H1 (cell line): Measurements from ENCODE around the gene ATP13A2. TPM values are rescaled to one million over a fixed set of nuclear protein-coding genes. Genes with fewer than 3 reads are reported as not detected.

Experiments used
- CTCF ChIA-PET: fragments of 300-600 bp; sonication (Branson Sonifier 250); formaldehyde crosslinking; loops from one replicate; lab custom pipeline; 2021; ENCODE audit not compliant: partially characterized antibody; lab: Charles Lee
- POLR2A ChIA-PET: fragments of 300-600 bp; sonication (Branson Sonifier 250); formaldehyde crosslinking; loops from one replicate; lab custom pipeline; 2021; ENCODE audit warnings: inconsistent platforms; ENCODE audit not compliant: partially characterized antibody; lab: Charles Lee
- DNase-seq, 2 experiments: peaks; one replicate each; pipeline versions ENCODE4 v3.0.0 to v3.0.0-alpha.2; 2010 to 2022; ENCODE audit warnings: low spot score in 2 of 2, low read depth in 1 of 2, mixed read lengths in 1 of 2
- FAIRE-seq: peaks from 2 replicates; lab custom pipeline; 2011; peaks lifted over from hg19 to GRCh38; lab: Jason Lieb, UNC
- H2AFZ ChIP-seq: 2 replicates; pipeline ENCODE4 v1.8.1; 2012; ENCODE audit warnings: low read length, inconsistent platforms
- H2AK5ac ChIP-seq: 2 replicates; pipeline ENCODE4 v1.6.1; 2013; ENCODE audit warnings: low read depth, low read length
- H2BK120ac ChIP-seq: replicated peaks from 2 replicates; pipeline ENCODE3; 2013; ENCODE audit warnings: low read depth, low read length, inconsistent platforms
- H2BK12ac ChIP-seq: 2 replicates; pipeline ENCODE4 v1.6.1; 2013; ENCODE audit warnings: low read depth, low read length
- H2BK15ac ChIP-seq: 2 replicates; pipeline ENCODE4 v1.6.1; 2013; ENCODE audit warnings: low read length
- H2BK20ac ChIP-seq: 2 replicates; pipeline ENCODE4 v1.6.1; 2013; ENCODE audit warnings: low read length
- H2BK5ac ChIP-seq: 2 replicates; pipeline ENCODE4 v1.6.1; 2013; ENCODE audit warnings: low read depth, low read length
- H3K14ac ChIP-seq: 2 replicates; pipeline ENCODE4 v1.6.1; 2013; ENCODE audit warnings: inconsistent platforms; ENCODE audit not compliant: insufficient read length
- H3K18ac ChIP-seq: 2 replicates; pipeline ENCODE4 v1.6.1; 2013; ENCODE audit warnings: low read length; ENCODE audit errors: extremely low read depth
- H3K23ac ChIP-seq: 2 replicates; pipeline ENCODE4 v1.6.1; 2013; ENCODE audit warnings: inconsistent platforms; ENCODE audit not compliant: insufficient read length
- H3K23me2 ChIP-seq: 2 replicates; pipeline ENCODE4 v1.6.1; 2013; ENCODE audit warnings: low read depth, low read length
- H3K27ac ChIP-seq: 2 replicates; pipeline ENCODE4 v1.6.1; 2011; ENCODE audit warnings: low read depth, low read length, inconsistent platforms
- H3K27me3 ChIP-seq, 4 experiments: replicated peaks in 1 of 4; 1 replicate in 1 of 4; 2 replicates in 3 of 4; pipeline versions ENCODE4 v1.6.1 to v1.8.1; 2011 to 2013; ENCODE audit warnings: low read length in 3 of 4, mild to moderate bottlenecking in 3 of 4, inconsistent platforms in 2 of 4, mixed read lengths in 2 of 4, moderate library complexity in 1 of 4; ENCODE audit not compliant: control insufficient read depth in 3 of 4, insufficient read depth in 3 of 4; ENCODE audit errors: extremely low read depth in 1 of 4
- H3K36me3 ChIP-seq, 4 experiments: 2 replicates each; pipeline versions ENCODE4 v1.6.1 to v1.8.1; 2011 to 2013; ENCODE audit warnings: mild to moderate bottlenecking in 4 of 4, low read length in 3 of 4, moderate library complexity in 2 of 4, control low read depth in 1 of 4, inconsistent platforms in 1 of 4; ENCODE audit not compliant: insufficient read depth in 4 of 4, control insufficient read depth in 2 of 4
- H3K4ac ChIP-seq: replicated peaks from 2 replicates; pipeline ENCODE3; 2013; ENCODE audit warnings: low read length, low read depth, mixed read lengths, inconsistent platforms; ENCODE audit not compliant: insufficient read length
- H3K4me1 ChIP-seq, 4 experiments: replicated peaks in 1 of 4; 1 replicate in 1 of 4; 2 replicates in 3 of 4; pipeline versions ENCODE4 v1.6.1 to v1.8.1; 2011 to 2013; ENCODE audit warnings: low read length in 3 of 4, inconsistent platforms in 2 of 4, mixed read lengths in 1 of 4; ENCODE audit not compliant: insufficient read depth in 4 of 4, control insufficient read depth in 3 of 4
- H3K4me2 ChIP-seq, 2 experiments: 2 replicates each; pipeline versions ENCODE4 v1.6.1 to v1.8.1; 2011 to 2013; ENCODE audit warnings: low read depth in 2 of 2, low read length in 2 of 2, control low read depth in 1 of 2, inconsistent platforms in 1 of 2, mild to moderate bottlenecking in 1 of 2; ENCODE audit not compliant: insufficient read depth in 1 of 2
- H3K4me3 ChIP-seq, 4 experiments: fragments of 200-600, 300-600 bp in 1 of 4; sonication (generic), shearing (Covaris generic), sonication (Bioruptor Twin) in 1 of 4; 2 replicates each; pipeline versions ENCODE4 v1.5.1 to v1.8.1; 2011 to 2016; ENCODE audit warnings: low read length in 4 of 4, low read depth in 3 of 4, control low read depth in 2 of 4, inconsistent platforms in 2 of 4, mild to moderate bottlenecking in 2 of 4, mixed read lengths in 1 of 4, moderate library complexity in 1 of 4; ENCODE audit not compliant: insufficient read depth in 2 of 4; ENCODE audit errors: extremely low read depth in 1 of 4
- H3K56ac ChIP-seq: replicated peaks from 2 replicates; pipeline ENCODE3; 2013; ENCODE audit warnings: low read depth, mild to moderate bottlenecking, mixed read lengths, low read length, inconsistent platforms; ENCODE audit not compliant: insufficient read length
- H3K79me1 ChIP-seq: 2 replicates; pipeline ENCODE4 v1.6.1; 2013; ENCODE audit warnings: low read depth, low read length, control low read depth
- H3K79me2 ChIP-seq, 2 experiments: 2 replicates each; pipeline versions ENCODE4 v1.6.1 to v1.8.1; 2012 to 2013; ENCODE audit warnings: low read length in 2 of 2, mild to moderate bottlenecking in 2 of 2, inconsistent platforms in 1 of 2; ENCODE audit not compliant: insufficient read depth in 2 of 2, control insufficient read depth in 1 of 2
- H3K9ac ChIP-seq, 4 experiments: replicated peaks in 1 of 4; 1 replicate in 1 of 4; 2 replicates in 3 of 4; pipeline versions ENCODE4 v1.6.1 to v1.8.1; 2011 to 2013; ENCODE audit warnings: low read depth in 3 of 4, low read length in 3 of 4, control low read depth in 2 of 4, mild to moderate bottlenecking in 2 of 4, moderate library complexity in 2 of 4, inconsistent platforms in 1 of 4; ENCODE audit errors: extremely low read depth in 1 of 4
- H3K9me3 ChIP-seq, 2 experiments: 2 replicates each; pipeline versions ENCODE4 v1.6.1 to v1.8.1; 2012 to 2013; ENCODE audit warnings: mild to moderate bottlenecking in 2 of 2, moderate library complexity in 2 of 2, control low read depth in 1 of 2, inconsistent platforms in 1 of 2, low read depth in 1 of 2, low read length in 1 of 2, mixed read lengths in 1 of 2; ENCODE audit not compliant: insufficient read depth in 2 of 2
- H4K20me1 ChIP-seq, 2 experiments: replicated peaks in 1 of 2; 2 replicates each; pipeline versions ENCODE3 to v1.8.1; 2011 to 2013; ENCODE audit warnings: inconsistent platforms in 2 of 2, low read length in 2 of 2, mild to moderate bottlenecking in 1 of 2; ENCODE audit not compliant: insufficient read depth in 2 of 2, control insufficient read depth in 1 of 2
- H4K5ac ChIP-seq: 2 replicates; pipeline ENCODE4 v1.6.1; 2013; ENCODE audit warnings: low read length, low read depth, mixed read lengths, inconsistent platforms; ENCODE audit not compliant: insufficient read length
- H4K8ac ChIP-seq: 2 replicates; pipeline ENCODE4 v1.8.0; 2013; ENCODE audit warnings: mild to moderate bottlenecking, moderate library complexity, low read length, inconsistent platforms; ENCODE audit not compliant: insufficient read depth; ENCODE audit errors: extremely low read depth
- H4K91ac ChIP-seq: replicated peaks from 2 replicates; pipeline ENCODE3; 2013; ENCODE audit warnings: low read length, mixed read lengths, inconsistent platforms; ENCODE audit not compliant: insufficient read length
- CEBPB ChIP-seq: IDR thresholded peaks from 2 replicates; pipeline ENCODE4 v1.6.1; 2012; ENCODE audit warnings: low read depth, low read length
- POLR2A ChIP-seq, 2 experiments: IDR thresholded peaks; 1 replicate in 1 of 2; 2 replicates in 1 of 2; pipeline ENCODE4 v1.6.1; 2011; ENCODE audit warnings: low read depth in 2 of 2, low read length in 2 of 2, mild to moderate bottlenecking in 2 of 2; ENCODE audit errors: control extremely low read depth in 1 of 2
- RFX5 ChIP-seq: IDR thresholded peaks from 2 replicates; pipeline ENCODE4 v1.6.1; 2011; ENCODE audit warnings: low read depth, low read length, improper control_type of control experiment, borderline replicate concordance
- SP1 ChIP-seq: IDR thresholded peaks from 2 replicates; pipeline ENCODE4 v1.6.1; 2011; ENCODE audit warnings: low read depth, low read length
- SP2 ChIP-seq: IDR thresholded peaks from 2 replicates; pipeline ENCODE4 v1.6.1; 2012; ENCODE audit warnings: mild to moderate bottlenecking, low read length, inconsistent platforms
- SUZ12 ChIP-seq: fragments of 200-600 bp; sonication (generic); IDR thresholded peaks from 2 replicates; pipeline ENCODE4 v1.6.1; 2012; ENCODE audit warnings: mild to moderate bottlenecking, inconsistent platforms, low read length, moderate library complexity, mixed read lengths
- WGBS, 2 experiments: shearing (Covaris generic) in 1 of 2; methylation state at CpG; one replicate each; pipeline versions ENCODE4 v1.1.6 to v1.1.7; 2013 to 2015; ENCODE audit warnings: low lambda C conversion rate in 2 of 2, mixed read lengths in 2 of 2, inconsistent platforms in 1 of 2, low coverage in 1 of 2, missing lambda C conversion rate in 1 of 2; ENCODE audit not compliant: insufficient replicate concordance in 2 of 2, insufficient coverage in 1 of 2, insufficient read length in 1 of 2; ENCODE audit errors: extremely low coverage in 1 of 2, missing lambda C conversion rate in 1 of 2; 5-methylcytosine and 5-hydroxymethylcytosine counted together
- polyA plus RNA-seq, 7 experiments: library from polyadenylated mRNA; depleted of rRNA in 3 of 7; stranded (reverse) in 5 of 7; unstranded in 2 of 7; fragments of >200 nt in 5 of 7; fragments of 200-250 nt in 2 of 7; gene quantifications; 1 replicate in 5 of 7; 2 replicates in 1 of 7; 4 replicates in 1 of 7; pipeline versions ENCODE4 v1.2.1 to v1.2.3, GENCODE V29; 2011 to 2013; ENCODE audit warnings: missing spikeins in 2 of 7, mixed read lengths in 2 of 7
- total RNA-seq: library from RNA; stranded (reverse); fragmentation: NEBNext Ultra II Directional; extraction: Animal tissue kit (Norgen Biotek cat#: 25700); gene quantifications from 2 replicates; pipeline ENCODE4 v1.2.1, GENCODE V29; 2021

The ATP13A2 gene
- total and polyA plus RNA-seq, 2 of the 8 experiments (the other 6 are each of a cell fraction or from before 2014, with no cell fraction given) = 82.1 to 83.6 TPM

DNA sequence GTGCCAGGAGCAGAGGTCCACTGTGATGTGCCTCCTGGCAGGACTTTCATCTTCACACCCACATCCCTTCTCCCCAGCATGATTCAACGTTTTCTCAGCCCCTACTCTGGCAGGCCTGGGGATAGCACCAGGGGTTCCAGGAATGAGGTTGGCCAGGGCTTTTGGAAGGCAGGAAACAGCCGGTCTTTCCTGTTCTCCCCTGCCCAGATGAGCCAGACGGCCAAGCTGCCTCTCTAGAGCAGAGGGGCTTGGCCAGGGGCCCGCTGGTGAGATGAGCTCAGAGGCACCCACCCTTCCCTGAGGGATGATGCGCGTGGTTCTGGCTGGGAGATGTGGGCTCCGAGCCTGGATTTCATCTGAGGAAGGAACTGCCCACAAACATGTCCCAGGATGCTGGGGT lies 27.0 kb downstream of the ATP13A2 start:
- H4K20me1 ChIP-seq = no peaks in the 10 kb centered on the region
- H4K5ac ChIP-seq = no peak overlapping the region
- no peak overlapping the region for H2BK20ac ChIP-seq
- peaks cover 0 to 9% (median 4%) of the 10 kb centered on the region in 4 experiments; a peak in 2 of 8 replicates for H3K36me3 ChIP-seq
- H3K79me1 ChIP-seq = no peaks in the 10 kb centered on the region
- no peak overlapping the region for H3K4me3 ChIP-seq
- H3K18ac ChIP-seq = no peak overlapping the region
- H3K14ac ChIP-seq = no peak overlapping the region
- H4K91ac ChIP-seq = no peak overlapping the region
- whole genome bisulfite sequencing, 2 experiments = 87% methylated on average over 7 of the region's 7 CpGs; no CpG with 5 or more reads in 1 of the 2 experiments
- H2AK5ac ChIP-seq = no peak overlapping the region
- no peak overlapping the region for H2AFZ ChIP-seq
- H3K9me3 ChIP-seq = no peaks in the 10 kb centered on the region
- H2BK5ac ChIP-seq = no peak overlapping the region
- H3K56ac ChIP-seq = no peak overlapping the region
- no peak for FAIRE-seq
- peaks cover under 1% of the 10 kb centered on the region; the same call in 1 of the 2 replicates for H3K23me2 ChIP-seq
- H4K8ac ChIP-seq = no peak overlapping the region
- no peak overlapping the region for H3K4ac ChIP-seq
- H3K4me1 ChIP-seq = peaks cover 0 to 9% (median 4%) of the 10 kb centered on the region in 4 experiments; a peak in 5 of 7 replicates
- H3K27ac ChIP-seq = no peak overlapping the region
- no peak overlapping the region for H3K4me2 ChIP-seq
- H3K9ac ChIP-seq = no peak overlapping the region
- TF ChIP-seq POLR2A (IDR thresholded peaks at IDR 0.05; ENCODE audit: control extremely low read depth in 1 of 2, low read depth in 2 of 2, low read length in 2 of 2) (no peak), SP1 (no peak), SP2 (no peak), SUZ12 (no peak), CEBPB (no peak), RFX5 (no peak)
- no peak overlapping the region for H2BK120ac ChIP-seq
- no peak overlapping the region for H2BK12ac ChIP-seq
- ChIA-PET POLR2A (interaction anchor here (1.0 to 2.7 kb wide), 3 partner anchors 8 to 26 kb away, joined by 3 to 9 read pairs (median 5); no protein-coding TSS in a partner anchor), CTCF (interaction anchor here (0.9 to 14.2 kb wide), 9 partner anchors 18 to 510 kb away, joined by 3 to 267 read pairs (median 3); no protein-coding TSS in a partner anchor)
- H3K23ac ChIP-seq = no peak overlapping the region
- DNase-seq = peak in 1 of 2 experiments; percentile 39
- no peak overlapping the region for H2BK15ac ChIP-seq
- peaks cover 0 to 3% (median 0%) of the 10 kb centered on the region in 4 experiments; a peak in 1 of 7 replicates for H3K27me3 ChIP-seq
- H3K79me2 ChIP-seq = peaks cover 0 to under 1% of the 10 kb centered on the region in 2 experiments; a peak in 1 of 4 replicates
